Measurements from ENCODE around the gene IARS2. TPM values are rescaled to one million over a fixed set of nuclear protein-coding genes. Genes with fewer than 3 reads are reported as not detected.

IARS2 gene
- total RNA-seq, 3 donors from 2014 or later (not counting 1 experiment from before 2014, with no cell fraction given): 27.5 to 35.0 (median 34.0) TPM

DNA sequence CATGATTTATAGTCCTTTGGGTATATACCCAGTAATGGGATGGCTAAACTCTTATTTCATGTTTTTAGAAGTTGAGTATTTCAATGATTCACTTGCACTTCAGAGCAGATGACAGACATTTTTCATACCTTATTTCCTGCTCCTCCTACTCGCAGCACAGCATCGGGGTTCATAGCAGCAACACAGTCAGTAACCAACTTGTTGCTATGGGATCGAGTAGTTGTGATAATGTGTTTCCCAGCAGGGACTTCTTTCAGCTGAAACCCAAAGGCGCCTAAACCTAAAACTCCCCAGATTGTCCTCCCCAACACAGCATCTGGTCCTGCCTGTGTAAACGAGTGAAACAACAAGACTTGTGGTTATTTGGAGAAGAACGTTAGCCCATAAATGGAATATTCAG lies 31.3 kb upstream of the IARS2 start:
- TF ChIP-seq, protein P1, sequence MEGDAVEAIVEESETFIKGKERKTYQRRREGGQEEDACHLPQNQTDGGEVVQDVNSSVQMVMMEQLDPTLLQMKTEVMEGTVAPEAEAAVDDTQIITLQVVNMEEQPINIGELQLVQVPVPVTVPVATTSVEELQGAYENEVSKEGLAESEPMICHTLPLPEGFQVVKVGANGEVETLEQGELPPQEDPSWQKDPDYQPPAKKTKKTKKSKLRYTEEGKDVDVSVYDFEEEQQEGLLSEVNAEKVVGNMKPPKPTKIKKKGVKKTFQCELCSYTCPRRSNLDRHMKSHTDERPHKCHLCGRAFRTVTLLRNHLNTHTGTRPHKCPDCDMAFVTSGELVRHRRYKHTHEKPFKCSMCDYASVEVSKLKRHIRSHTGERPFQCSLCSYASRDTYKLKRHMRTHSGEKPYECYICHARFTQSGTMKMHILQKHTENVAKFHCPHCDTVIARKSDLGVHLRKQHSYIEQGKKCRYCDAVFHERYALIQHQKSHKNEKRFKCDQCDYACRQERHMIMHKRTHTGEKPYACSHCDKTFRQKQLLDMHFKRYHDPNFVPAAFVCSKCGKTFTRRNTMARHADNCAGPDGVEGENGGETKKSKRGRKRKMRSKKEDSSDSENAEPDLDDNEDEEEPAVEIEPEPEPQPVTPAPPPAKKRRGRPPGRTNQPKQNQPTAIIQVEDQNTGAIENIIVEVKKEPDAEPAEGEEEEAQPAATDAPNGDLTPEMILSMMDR (IDR thresholded peaks at IDR 0.05): no peak
- no peak for DNase-seq
- Histone ChIP-seq H3K27ac (ENCODE audit: low read length) (no peak overlapping the region), H3K36me3 (ENCODE audit: control insufficient read depth, insufficient read depth, low read length) (peaks cover 42% of the 10 kb centered on the region), H3K9me3 (ENCODE audit: control insufficient read depth, insufficient read depth, low read length) (no peaks in the 10 kb centered on the region), H3K27me3 (ENCODE audit: control insufficient read depth, insufficient read depth, low read length) (no peaks in the 10 kb centered on the region), H3K4me3 (ENCODE audit: low read length) (no peak overlapping the region), H3K4me1 (ENCODE audit: control insufficient read depth, insufficient read depth, low read length) (no peaks in the 10 kb centered on the region)
- Mint-ChIP-seq H3K27ac (no peak overlapping the region), H3K4me1 (peaks cover 0 to 4% of the 10 kb centered on the region in 2 donors), H3K27me3 (ENCODE audit: low read depth in 2 of 2) (no peaks in the 10 kb centered on the region), H3K36me3 (peaks cover 6% of the 10 kb centered on the region), H3K9me3 (no peaks in the 10 kb centered on the region), H3K4me3 (no peak overlapping the region)
- 100% methylated on average over 4 of the region's 6 CpGs for WGBS (ENCODE audit: insufficient coverage)
- ATAC-seq: no peak
- intact Hi-C loops (cut with micrococcal nuclease): no loop called here

DNA sequence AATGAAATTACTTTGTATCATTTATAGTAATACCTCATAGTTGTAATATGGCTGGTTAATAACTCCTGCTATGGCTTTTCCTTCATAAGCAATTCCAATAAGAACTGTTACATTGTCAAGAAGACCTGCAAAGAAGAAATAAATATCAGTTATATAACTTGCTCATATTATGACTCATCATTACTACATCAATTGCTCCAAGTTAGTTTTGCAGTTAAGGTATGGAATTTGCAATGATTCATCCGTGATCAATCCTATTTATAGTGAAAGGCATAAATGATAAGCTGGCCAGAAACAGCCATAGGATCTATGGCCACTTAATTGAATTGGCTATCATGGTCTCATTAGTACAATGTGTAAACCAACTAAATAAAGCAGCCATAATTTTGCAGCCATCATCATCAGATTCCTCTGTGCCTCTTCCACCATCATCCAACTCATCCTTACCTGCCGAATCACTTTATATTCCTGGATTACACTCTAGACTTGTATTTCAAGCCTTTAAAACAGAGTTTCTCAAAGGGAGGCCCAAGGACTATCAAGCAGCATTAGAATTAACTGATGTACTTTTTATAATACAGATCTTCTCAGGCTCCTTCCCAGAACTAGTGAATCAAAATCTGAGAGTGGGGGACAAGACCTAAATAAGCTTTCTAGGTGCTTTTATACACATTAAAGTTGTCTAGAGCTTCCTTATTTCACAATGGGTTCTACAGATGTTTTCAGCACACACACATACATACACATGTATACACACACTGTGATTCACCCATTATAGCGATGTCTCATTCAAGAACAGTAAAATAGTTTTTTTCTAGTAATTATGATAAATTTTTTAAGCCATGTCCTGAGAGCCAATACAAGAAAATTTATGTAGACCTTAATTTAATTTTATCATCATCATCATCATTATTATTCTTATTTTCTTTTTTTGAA lies 26.4 kb upstream of the IARS2 start:
- no peak overlapping the region for H3K4me3 Mint-ChIP-seq
- intact Hi-C loops (cut with micrococcal nuclease): no loop called here
- DNase-seq: no peak
- no peaks in the 10 kb centered on the region for H3K9me3 Mint-ChIP-seq
- H3K36me3 ChIP-seq (ENCODE audit: control insufficient read depth, insufficient read depth, low read length): peaks cover 41% of the 10 kb centered on the region
- H3K27me3 Mint-ChIP-seq (ENCODE audit: low read depth in 2 of 2): no peaks in the 10 kb centered on the region
- H3K27ac Mint-ChIP-seq: no peak overlapping the region
- H3K4me1 Mint-ChIP-seq: peaks cover 0 to 4% of the 10 kb centered on the region in 2 donors
- no peak overlapping the region for H3K4me3 ChIP-seq (ENCODE audit: low read length)
- H3K9me3 ChIP-seq (ENCODE audit: control insufficient read depth, insufficient read depth, low read length): no peaks in the 10 kb centered on the region
- no peaks in the 10 kb centered on the region for H3K4me1 ChIP-seq (ENCODE audit: control insufficient read depth, insufficient read depth, low read length)
- H3K27me3 ChIP-seq (ENCODE audit: control insufficient read depth, insufficient read depth, low read length): no peaks in the 10 kb centered on the region
- no peak for ATAC-seq
- no peak overlapping the region for H3K27ac ChIP-seq (ENCODE audit: low read length)
- 97% methylated on average over 2 of the region's 3 CpGs for WGBS (ENCODE audit: insufficient coverage)
- TF ChIP-seq, protein P1 (IDR thresholded peaks at IDR 0.05): no peak
- peaks cover 6% of the 10 kb centered on the region for H3K36me3 Mint-ChIP-seq

DNA sequence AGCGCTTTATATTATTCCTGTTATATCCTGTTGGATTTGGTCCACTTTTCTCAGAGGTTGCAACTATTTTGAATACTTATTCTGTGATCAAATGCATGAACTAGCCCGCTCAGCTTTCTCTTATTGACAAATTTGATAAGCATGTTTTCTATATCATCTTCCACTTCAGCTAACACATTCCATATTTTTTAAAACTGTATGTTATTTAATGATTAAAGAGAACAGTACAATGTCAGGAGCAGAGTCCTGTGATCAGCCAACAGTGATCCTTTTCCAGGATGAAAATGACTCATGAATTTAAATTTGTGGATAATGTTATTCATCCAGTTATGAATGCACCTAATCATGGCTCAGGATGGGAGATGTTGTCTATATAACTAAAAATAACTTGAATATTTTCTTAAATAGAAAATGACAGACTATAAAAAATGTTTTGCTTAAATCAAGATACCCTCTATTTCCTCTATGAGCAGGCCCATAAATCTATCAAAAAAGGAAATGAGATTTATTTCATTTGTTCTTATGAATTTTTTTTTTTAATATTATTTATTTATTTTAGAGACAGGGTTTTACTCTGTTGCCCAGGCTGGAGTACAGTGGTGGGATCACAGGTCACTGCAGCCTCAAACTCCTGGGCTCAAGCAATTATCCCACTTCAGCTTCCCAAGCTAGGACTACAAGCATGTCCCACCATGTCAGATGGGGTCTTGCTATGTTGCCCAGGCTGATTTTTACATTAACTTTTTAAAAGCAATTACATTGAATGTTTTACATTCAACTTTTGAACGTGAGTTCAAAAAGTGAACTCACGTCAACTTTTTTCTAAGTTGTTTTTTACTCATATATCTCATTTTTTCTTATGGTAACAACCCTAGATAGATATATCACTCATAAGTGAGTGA lies 16.8 kb upstream of the IARS2 start:
- 100% methylated on average over 3 of the region's 4 CpGs for WGBS (ENCODE audit: insufficient coverage)
- H3K4me3 ChIP-seq (ENCODE audit: low read length): no peak overlapping the region
- no peak for DNase-seq

More for the DNA sequence above, 16.8 kb upstream of the IARS2 start:
- Mint-ChIP-seq H3K9me3 (no peaks in the 10 kb centered on the region), H3K27ac (no peak overlapping the region), H3K27me3 (ENCODE audit: low read depth in 2 of 2) (no peaks in the 10 kb centered on the region), H3K4me1 (peaks cover 0 to 7% of the 10 kb centered on the region in 2 donors), H3K36me3 (no peaks in the 10 kb centered on the region), H3K4me3 (no peak overlapping the region)
- Histone ChIP-seq H3K27ac (ENCODE audit: low read length) (no peak overlapping the region), H3K4me1 (ENCODE audit: control insufficient read depth, insufficient read depth, low read length) (no peaks in the 10 kb centered on the region), H3K9me3 (ENCODE audit: control insufficient read depth, insufficient read depth, low read length) (no peaks in the 10 kb centered on the region), H3K36me3 (ENCODE audit: control insufficient read depth, insufficient read depth, low read length) (peaks cover 11% of the 10 kb centered on the region), H3K27me3 (ENCODE audit: control insufficient read depth, insufficient read depth, low read length) (no peaks in the 10 kb centered on the region)
- no peak for ATAC-seq
- TF ChIP-seq, protein P1 (IDR thresholded peaks at IDR 0.05): no peak
- intact Hi-C loops (cut with micrococcal nuclease): no loop called here

All from natural killer cell (primary cell).